Body of pancreas (tissue), 4 donors: ENCODE measurements around the gene CHMP4A.

ENCODE experiments used
- CTCF ChIP-seq, 7 experiments: fragments of 450-650 bp in 4 of 7; fragments of 200-600 bp in 3 of 7; sonication (generic) in 3 of 7; IDR thresholded peaks; one replicate each; pipeline ENCODE4 v1.5.1; 2016 to 2019; ENCODE audit warnings: antibody characterized with exemption in 7 of 7
- POLR2A ChIP-seq, 3 donors: fragments of 450-650 bp; IDR thresholded peaks; one replicate each; pipeline ENCODE4 v1.6.1; 2016; ENCODE audit warnings: antibody characterized with exemption in 3 of 3, mild to moderate bottlenecking in 2 of 3

GRCh38 chr14:24261969-24262327 is 48.7 kb upstream of the CHMP4A start:
- no peak for TF ChIP-seq CTCF (IDR thresholded peaks at IDR 0.05)
- no peak for TF ChIP-seq POLR2A (IDR thresholded peaks at IDR 0.05)
